Karpas-422 (cell line): ENCODE measurements around the gene ABCB1. TPM values are rescaled to one million over a fixed set of nuclear protein-coding genes. Genes with fewer than 3 reads are reported as not detected.

Experiments used
- DNase-seq: peaks from one replicate; pipeline ENCODE4 v3.0.0-alpha.2; 2015
- H2AFZ ChIP-seq: fragments of 200-600 bp; sonication (generic); 2 replicates; pipeline ENCODE4 v1.6.1; 2014; ENCODE audit warnings: antibody characterized with exemption, low read length, mixed read lengths
- H3K27ac ChIP-seq: fragments of 200-600 bp; sonication (generic); 2 replicates; pipeline ENCODE4 v1.5.1; 2014; ENCODE audit warnings: mild to moderate bottlenecking, low read length, moderate library complexity
- H3K27me3 ChIP-seq: fragments of 200-600 bp; sonication (generic); 2 replicates; pipeline ENCODE4 v1.6.1; 2014; ENCODE audit warnings: low read length, mixed read lengths
- H3K36me3 ChIP-seq: fragments of 200-600 bp; sonication (generic); 2 replicates; pipeline ENCODE4 v1.6.1; 2014; ENCODE audit warnings: low read length, mixed read lengths; ENCODE audit not compliant: insufficient read depth
- H3K4me1 ChIP-seq: fragments of 200-600 bp; sonication (generic); 2 replicates; pipeline ENCODE4 v1.6.1; 2014; ENCODE audit warnings: mild to moderate bottlenecking, low read length, mixed read lengths
- H3K4me2 ChIP-seq: fragments of 200-600 bp; sonication (generic); 2 replicates; pipeline ENCODE4 v1.6.1; 2014; ENCODE audit warnings: low read length, low read depth, mild to moderate bottlenecking; ENCODE audit not compliant: poor library complexity, severe bottlenecking
- H3K4me3 ChIP-seq: fragments of 200-600 bp; sonication (generic); 2 replicates; pipeline ENCODE4 v1.5.1; 2014; ENCODE audit warnings: mild to moderate bottlenecking, antibody characterized with exemption, low read length, mixed read lengths
- H3K79me2 ChIP-seq: fragments of 200-600 bp; sonication (generic); 2 replicates; pipeline ENCODE4 v1.6.1; 2014; ENCODE audit warnings: mild to moderate bottlenecking, low read length, mixed read lengths
- H3K9ac ChIP-seq: fragments of 200-600 bp; sonication (generic); 2 replicates; pipeline ENCODE4 v1.6.0; 2014; ENCODE audit warnings: low read length
- H3K9me2 ChIP-seq: fragments of 200-600 bp; sonication (generic), shearing (Covaris generic); replicated peaks from 2 replicates; pipeline ENCODE4 v1.6.0; 2014; ENCODE audit warnings: mild to moderate bottlenecking, low read length, moderate library complexity; ENCODE audit not compliant: insufficient read depth
- H3K9me3 ChIP-seq: fragments of 300-700, 200-600 bp; sonication (generic); 2 replicates; pipeline ENCODE4 v1.6.1; 2014; ENCODE audit warnings: low read length, mixed read lengths
- H4K20me1 ChIP-seq: fragments of 200-600 bp; sonication (generic); 2 replicates; pipeline ENCODE4 v1.6.1; 2014; ENCODE audit warnings: mild to moderate bottlenecking, antibody characterized with exemption, low read length, low read depth; ENCODE audit not compliant: insufficient read depth
- total RNA-seq: library from RNA; depleted of rRNA; stranded (reverse); fragments of >200 nt; shearing (Covaris generic); gene quantifications from 2 replicates; pipeline ENCODE4 v1.2.3, GENCODE V29; 2014; ENCODE audit warnings: low replicate concordance

The ABCB1 gene
- total RNA-seq, 1 experiment from 2014 or later = not detected

GRCh38 chr7:87483131-87483530 is 117.6 kb downstream of the ABCB1 start:
- Histone ChIP-seq H3K9me2 (no peaks in the 10 kb centered on the region), H3K4me2 (no peak overlapping the region), H3K79me2 (no peaks in the 10 kb centered on the region), H3K27ac (no peak overlapping the region), H3K4me3 (no peak overlapping the region), H3K9me3 (no peaks in the 10 kb centered on the region), H4K20me1 (no peaks in the 10 kb centered on the region), H3K9ac (no peak overlapping the region), H3K4me1 (peaks cover 3% of the 10 kb centered on the region; the same call in 1 of the 2 replicates), H3K27me3 (no peaks in the 10 kb centered on the region), H3K36me3 (no peaks in the 10 kb centered on the region), H2AFZ (no peak overlapping the region)
- DNase-seq = no peak

- Histone ChIP-seq H3K4me2 (no peak overlapping the region), H2AFZ (no peak overlapping the region), H3K9ac (no peak overlapping the region), H3K4me3 (no peak overlapping the region), H3K9me3 (no peaks in the 10 kb centered on the region), H3K4me1 (peaks cover 3% of the 10 kb centered on the region; the same call in 1 of the 2 replicates), H3K36me3 (no peaks in the 10 kb centered on the region), H4K20me1 (no peaks in the 10 kb centered on the region), H3K9me2 (no peaks in the 10 kb centered on the region), H3K27me3 (no peaks in the 10 kb centered on the region), H3K79me2 (no peaks in the 10 kb centered on the region), H3K27ac (no peak overlapping the region)
- DNase-seq = no peak
Measured at GRCh38 chr7:87482115-87482514, 118.6 kb downstream of the ABCB1 start.

- Histone ChIP-seq H3K27me3 (no peaks in the 10 kb centered on the region), H3K79me2 (no peaks in the 10 kb centered on the region), H3K9me2 (no peaks in the 10 kb centered on the region), H3K4me3 (no peak overlapping the region), H3K36me3 (no peaks in the 10 kb centered on the region), H3K27ac (no peak overlapping the region), H3K9me3 (no peaks in the 10 kb centered on the region), H3K4me2 (no peak overlapping the region), H4K20me1 (no peaks in the 10 kb centered on the region), H3K4me1 (peaks cover 3% of the 10 kb centered on the region; the same call in 1 of the 2 replicates), H2AFZ (no peak overlapping the region), H3K9ac (no peak overlapping the region)
- DNase-seq = no peak
Measured at GRCh38 chr7:87480386-87480785, 120.3 kb downstream of the ABCB1 start.

- H3K4me1 ChIP-seq = peaks cover 7% of the 10 kb centered on the region
- no peak overlapping the region for H3K9ac ChIP-seq
- no peaks in the 10 kb centered on the region for H3K9me3 ChIP-seq
- no peak for DNase-seq
- H3K27ac ChIP-seq = no peak overlapping the region
- no peaks in the 10 kb centered on the region for H3K9me2 ChIP-seq
- H3K27me3 ChIP-seq = no peaks in the 10 kb centered on the region
- H2AFZ ChIP-seq = no peak overlapping the region
- no peak overlapping the region for H3K4me3 ChIP-seq
- H3K79me2 ChIP-seq = no peaks in the 10 kb centered on the region
- H3K4me2 ChIP-seq = no peak overlapping the region
- H4K20me1 ChIP-seq = no peaks in the 10 kb centered on the region
- no peaks in the 10 kb centered on the region for H3K36me3 ChIP-seq
Measured at GRCh38 chr7:87479951-87480350, 120.7 kb downstream of the ABCB1 start.

- Histone ChIP-seq H4K20me1 (no peaks in the 10 kb centered on the region), H3K27ac (no peak overlapping the region), H3K9me2 (no peaks in the 10 kb centered on the region), H3K36me3 (no peaks in the 10 kb centered on the region), H3K4me1 (peaks cover 18% of the 10 kb centered on the region), H3K4me2 (no peak overlapping the region), H3K4me3 (no peak overlapping the region), H3K79me2 (no peaks in the 10 kb centered on the region), H2AFZ (no peak overlapping the region), H3K9ac (no peak overlapping the region), H3K27me3 (no peaks in the 10 kb centered on the region; the same call in 1 of the 2 replicates), H3K9me3 (no peaks in the 10 kb centered on the region)
- no peak for DNase-seq
Measured at GRCh38 chr7:87476179-87476557, 124.5 kb downstream of the ABCB1 start.

GRCh38 chr7:87475359-87476178 is 125.1 kb downstream of the ABCB1 start, which contains the start of gene ABCB4:
TSS of gene ABCB4 (minus strand) at chr7:87475680. CDS start at chr7:87475465, 215 bp downstream.
- H3K79me2 ChIP-seq = no peaks in the 10 kb centered on the region
- no peak within 1 kb of the TSS for H3K27ac ChIP-seq
- H3K9me2 ChIP-seq = no peaks in the 10 kb centered on the region
- no peaks in the 10 kb centered on the region for H3K9me3 ChIP-seq
- no peak within 1 kb of the TSS for H3K4me3 ChIP-seq
- no peaks in the 10 kb centered on the region; the same call in 1 of the 2 replicates for H3K27me3 ChIP-seq
- H3K4me2 ChIP-seq = peak within 1 kb of the TSS; percentile 35
- H3K4me1 ChIP-seq = peaks cover 18% of the 10 kb centered on the region
- no peaks in the 10 kb centered on the region for H3K36me3 ChIP-seq
- no peak for DNase-seq
- no peak within 1 kb of the TSS for H2AFZ ChIP-seq
- H3K9ac ChIP-seq = no peak within 1 kb of the TSS
- no peaks in the 10 kb centered on the region for H4K20me1 ChIP-seq

GRCh38 chr7:87474533-87475358 is 125.9 kb downstream of the ABCB1 start:
- peak; percentile 56 for DNase-seq
- Histone ChIP-seq H2AFZ (no peak overlapping the region), H3K4me3 (no peak overlapping the region), H3K4me1 (peaks cover 18% of the 10 kb centered on the region), H3K79me2 (no peaks in the 10 kb centered on the region), H4K20me1 (no peaks in the 10 kb centered on the region), H3K4me2 (peak overlapping the region; percentile 35), H3K9me3 (no peaks in the 10 kb centered on the region), H3K9me2 (no peaks in the 10 kb centered on the region), H3K9ac (no peak overlapping the region), H3K27ac (no peak overlapping the region), H3K27me3 (no peaks in the 10 kb centered on the region; the same call in 1 of the 2 replicates), H3K36me3 (no peaks in the 10 kb centered on the region)

GRCh38 chr7:87473986-87474385 is 126.7 kb downstream of the ABCB1 start:
- Histone ChIP-seq H3K9ac (no peak overlapping the region), H3K4me3 (no peak overlapping the region), H4K20me1 (no peaks in the 10 kb centered on the region), H3K4me2 (peak overlapping the region; percentile 35), H3K9me3 (no peaks in the 10 kb centered on the region), H2AFZ (no peak overlapping the region), H3K4me1 (peaks cover 18% of the 10 kb centered on the region), H3K9me2 (no peaks in the 10 kb centered on the region), H3K36me3 (no peaks in the 10 kb centered on the region), H3K27ac (no peak overlapping the region), H3K79me2 (no peaks in the 10 kb centered on the region), H3K27me3 (no peaks in the 10 kb centered on the region; the same call in 1 of the 2 replicates)
- DNase-seq = no peak
